ENCODE measurements around the gene PARD3B. TPM values are rescaled to one million over a fixed set of nuclear protein-coding genes. Genes with fewer than 3 reads are reported as not detected.

PARD3B gene
- total and polyA plus RNA-seq, 10 of the 15 experiments (the other 5 are each of a cell fraction or from before 2014, with no cell fraction given): 0.01 to 0.54 (median 0.07) TPM; not detected in 7

- BruUV-seq (replicated peaks): no TSS peak
- TF ChIP-seq IKZF2 (IDR thresholded peaks at IDR 0.05) (no peak), PKNOX1 (IDR thresholded peaks at IDR 0.05) (no peak), ZNF24 (IDR thresholded peaks at IDR 0.05) (no peak), NFYA (IDR thresholded peaks at IDR 0.05; ENCODE audit: borderline replicate concordance, low read depth, low read length) (no peak), ATF2 (IDR thresholded peaks at IDR 0.05; ENCODE audit: low read length) (no peak), RB1 (IDR thresholded peaks at IDR 0.05; ENCODE audit: borderline replicate concordance) (no peak), SMARCA5 (IDR thresholded peaks at IDR 0.05) (no peak), SUZ12 (IDR thresholded peaks at IDR 0.05; ENCODE audit: unreplicated experiment) (no peak), POLR2AphosphoS2 (IDR thresholded peaks at IDR 0.05; ENCODE audit: low read depth, low read length) (no peak), RCOR1 (conservative IDR thresholded peaks at IDR 0.05; ENCODE audit: low read depth, low read length) (no peak), MTA2 (IDR thresholded peaks at IDR 0.05; ENCODE audit: low read depth) (no peak), TARDBP (IDR thresholded peaks at IDR 0.05; ENCODE audit: borderline replicate concordance) (no peak), USF1 (IDR thresholded peaks at IDR 0.05; ENCODE audit: borderline replicate concordance, extremely low read length, insufficient read depth, low read depth, low read length) (no peak), SREBF1 (IDR thresholded peaks at IDR 0.05; ENCODE audit: low read length) (no peak), PAX8 (IDR thresholded peaks at IDR 0.05) (no peak), RELA (IDR thresholded peaks at IDR 0.05; ENCODE audit: borderline replicate concordance, partially characterized antibody) (no peak), ATF7 (IDR thresholded peaks at IDR 0.05; ENCODE audit: low read depth) (no peak), NR2F1 (conservative IDR thresholded peaks at IDR 0.05) (no peak), CUX1 (IDR thresholded peaks at IDR 0.05; ENCODE audit: insufficient replicate concordance, low read depth, low read length) (no peak)
Measured at GRCh38 chr2:204515416-204515815, 29.9 kb upstream of the PARD3B start.

More at GRCh38 chr2:204515416-204515815, 29.9 kb upstream of the PARD3B start:
- DNase-seq (ENCODE audit: low read depth, low spot score) (no peak), ATAC-seq (no peak), FAIRE-seq (no peak)
- intact Hi-C loops (cut with micrococcal nuclease; ENCODE audit: unreplicated experiment) (no loop called here), in situ Hi-C loops (cut with MboI) (no loop called here)
- Histone ChIP-seq H3K36me3 (ENCODE audit: control insufficient read depth in 2 of 2, insufficient read depth in 2 of 2, low read length in 1 of 2) (no peaks in the 10 kb centered on the region), H3K79me2 (ENCODE audit: control insufficient read depth, insufficient read depth, low read length) (no peaks in the 10 kb centered on the region), H4K20me1 (ENCODE audit: control insufficient read depth, insufficient read depth) (no peaks in the 10 kb centered on the region), H3K4me3 (no peak overlapping the region), H3K27ac (ENCODE audit: control insufficient read depth, insufficient read depth) (no peak overlapping the region), H3K4me2 (ENCODE audit: control insufficient read depth, insufficient read depth) (no peak overlapping the region), H3K9ac (ENCODE audit: control insufficient read depth, insufficient read depth, low read length) (no peak overlapping the region), H2AFZ (ENCODE audit: control insufficient read depth, low read depth, low read length) (no peak overlapping the region), H3K27me3 (replicated peaks in 1 of 2; ENCODE audit: control insufficient read depth in 2 of 2, insufficient read depth in 2 of 2, low read length in 1 of 2) (no peaks in the 10 kb centered on the region), H3K4me1 (ENCODE audit: control insufficient read depth, insufficient read depth, low read length) (no peaks in the 10 kb centered on the region), H3K9me3 (replicated peaks; ENCODE audit: control insufficient read depth, insufficient read depth, low read length) (no peaks in the 10 kb centered on the region)
- RAD21 ChIA-PET (ENCODE audit: unreplicated experiment): no interaction called here
- SMC1A ChIA-PET (ENCODE audit: uncharacterized antibody, unreplicated experiment): no interaction called here
- POLR2A ChIA-PET: no interaction called here
- WGBS (ENCODE audit: insufficient coverage, insufficient replicate concordance, low lambda C conversion rate, missing lambda C conversion rate): 7% methylated on average over 3 of the region's 3 CpGs
- CTCF ChIA-PET: no interaction called here
